ENCODE results near the gene PDE4B. TPM values are rescaled to one million over a fixed set of nuclear protein-coding genes. Genes with fewer than 3 reads are reported as not detected.

Gene PDE4B
- total and polyA plus RNA-seq, 7 experiments from 2014 or later, result 43.5 to 99.2 (median 46.7) TPM

GRCh38 chr1:66335859-66336640 lies 543.4 kb downstream of the PDE4B start:
- peak overlapping the region; percentile 97 to 100 (median 99) for H3K27ac Mint-ChIP-seq
- intact Hi-C loops (cut with micrococcal nuclease), result loop anchor here (1.0 to 10.0 kb wide), 17 partner anchors 9 to 1349 kb away; partner anchors contain the start of genes SLC35D1 (in 2 of the 2), GADD45A (in 1 of the 2), IL12RB2 (in 1 of the 2) and LEPR (in 1 of the 2)
- Histone ChIP-seq H3K27me3 (ENCODE audit: control insufficient read depth in 2 of 2, insufficient read depth in 2 of 2, low read length in 2 of 2) (no peaks in the 10 kb centered on the region), H3K9me3 (ENCODE audit: control insufficient read depth in 2 of 3, low read length in 3 of 3) (no peaks in the 10 kb centered on the region), H3K27ac (ENCODE audit: low read depth, low read length) (peak overlapping the region; percentile 92), H3K4me3 (ENCODE audit: low read length) (peak overlapping the region; percentile 86), H3K36me3 (ENCODE audit: control insufficient read depth in 2 of 3, insufficient read depth in 3 of 3, low read length in 3 of 3) (no peaks in the 10 kb centered on the region), H3K4me1 (ENCODE audit: control insufficient read depth in 2 of 2, insufficient read depth in 2 of 2, low read length in 2 of 2) (peaks cover 38 to 47% of the 10 kb centered on the region in 2 donors)
- H3K4me3 Mint-ChIP-seq, result peak overlapping the region; percentile 90 to 99 (median 98)
- no peaks in the 10 kb centered on the region for H3K9me3 Mint-ChIP-seq
- ATAC-seq (peak; percentile 90), DNase-seq (peak; percentile 36 to 87 (median 84))
- ChIA-PET CTCF (interaction anchor here (0.5 to 6.1 kb wide), 5 partner anchors 15 to 110 kb away, joined by 3 to 38 read pairs (median 4); no protein-coding TSS in a partner anchor), POLR2A (interaction anchor here (0.5 to 7.5 kb wide), 23 partner anchors 8 to 128 kb away, joined by 3 to 97 read pairs (median 4); no protein-coding TSS in a partner anchor)
- peaks cover 24 to 72% (median 54%) of the 10 kb centered on the region in 7 donors for H3K4me1 Mint-ChIP-seq
- peaks cover 0 to 54% (median 10%) of the 10 kb centered on the region in 5 donors for H3K36me3 Mint-ChIP-seq
- H3K27me3 Mint-ChIP-seq, result no peaks in the 10 kb centered on the region

GRCh38 chr1:66336641-66336990 lies 543.9 kb downstream of the PDE4B start:
- ChIA-PET POLR2A (interaction anchor here (0.5 to 7.5 kb wide), 19 partner anchors 7 to 128 kb away, joined by 3 to 97 read pairs (median 4); no protein-coding TSS in a partner anchor), CTCF (interaction anchor here (6.1 kb wide), 1 partner anchor 109 kb away, joined by 38 read pairs; no protein-coding TSS in a partner anchor)
- Histone ChIP-seq H3K4me3 (ENCODE audit: low read length) (peak overlapping the region; percentile 86), H3K36me3 (ENCODE audit: control insufficient read depth in 2 of 3, insufficient read depth in 3 of 3, low read length in 3 of 3) (no peaks in the 10 kb centered on the region), H3K27ac (ENCODE audit: low read depth, low read length) (peak overlapping the region; percentile 92), H3K4me1 (ENCODE audit: control insufficient read depth in 2 of 2, insufficient read depth in 2 of 2, low read length in 2 of 2) (peaks cover 43 to 50% of the 10 kb centered on the region in 2 donors), H3K9me3 (ENCODE audit: control insufficient read depth in 2 of 3, low read length in 3 of 3) (no peaks in the 10 kb centered on the region), H3K27me3 (ENCODE audit: control insufficient read depth in 2 of 2, insufficient read depth in 2 of 2, low read length in 2 of 2) (no peaks in the 10 kb centered on the region)
- H3K27me3 Mint-ChIP-seq, result no peaks in the 10 kb centered on the region
- ATAC-seq, result no peak
- no peaks in the 10 kb centered on the region for H3K9me3 Mint-ChIP-seq
- H3K4me3 Mint-ChIP-seq, result peak overlapping the region; percentile 90 to 99 (median 98)
- H3K36me3 Mint-ChIP-seq, result peaks cover 0 to 59% (median 10%) of the 10 kb centered on the region in 5 donors
- H3K27ac Mint-ChIP-seq, result peak overlapping the region; percentile 97 to 100 (median 99)
- intact Hi-C loops (cut with micrococcal nuclease), result loop anchor here (1.0 to 10.0 kb wide), 17 partner anchors 9 to 1348 kb away; partner anchors contain the start of genes SLC35D1 (in 2 of the 2), GADD45A (in 1 of the 2), IL12RB2 (in 1 of the 2) and LEPR (in 1 of the 2)
- H3K4me1 Mint-ChIP-seq, result peaks cover 28 to 75% (median 58%) of the 10 kb centered on the region in 7 donors
- no peak for DNase-seq

GRCh38 chr1:66337249-66337648 lies 544.6 kb downstream of the PDE4B start:
- H3K9me3 Mint-ChIP-seq, result no peaks in the 10 kb centered on the region
- no peaks in the 10 kb centered on the region for H3K27me3 Mint-ChIP-seq
- POLR2A ChIA-PET, result interaction anchor here (1.1 to 7.5 kb wide), 5 partner anchors 9 to 62 kb away, joined by 3 to 97 read pairs (median 19); no protein-coding TSS in a partner anchor
- Histone ChIP-seq H3K36me3 (ENCODE audit: control insufficient read depth in 2 of 3, insufficient read depth in 3 of 3, low read length in 3 of 3) (no peaks in the 10 kb centered on the region), H3K27me3 (ENCODE audit: control insufficient read depth in 2 of 2, insufficient read depth in 2 of 2, low read length in 2 of 2) (no peaks in the 10 kb centered on the region), H3K27ac (ENCODE audit: low read depth, low read length) (peak overlapping the region; percentile 92), H3K4me3 (ENCODE audit: low read length) (peak overlapping the region; percentile 86), H3K9me3 (ENCODE audit: control insufficient read depth in 2 of 3, low read length in 3 of 3) (no peaks in the 10 kb centered on the region), H3K4me1 (ENCODE audit: control insufficient read depth in 2 of 2, insufficient read depth in 2 of 2, low read length in 2 of 2) (peaks cover 46 to 52% of the 10 kb centered on the region in 2 donors)
- CTCF ChIA-PET, result interaction anchor here (6.1 kb wide), 1 partner anchor 109 kb away, joined by 38 read pairs; no protein-coding TSS in a partner anchor
- intact Hi-C loops (cut with micrococcal nuclease), result loop anchor here (1.0 to 10.0 kb wide), 11 partner anchors 8 to 1348 kb away; partner anchors contain the start of genes SLC35D1 (in 2 of the 2), GADD45A (in 1 of the 2), IL12RB2 (in 1 of the 2) and LEPR (in 1 of the 2)
- peak overlapping the region; percentile 97 to 100 (median 99) for H3K27ac Mint-ChIP-seq
- no peak for ATAC-seq
- peak overlapping the region; percentile 16 to 99 (median 97) for H3K4me3 Mint-ChIP-seq
- H3K36me3 Mint-ChIP-seq, result peaks cover 0 to 61% (median 10%) of the 10 kb centered on the region in 5 donors
- peaks cover 30 to 74% (median 60%) of the 10 kb centered on the region in 7 donors for H3K4me1 Mint-ChIP-seq
- no peak for DNase-seq

GRCh38 chr1:66339944-66340343 lies 547.2 kb downstream of the PDE4B start:
- no peaks in the 10 kb centered on the region for H3K27me3 ChIP-seq (ENCODE audit: control insufficient read depth in 2 of 2, insufficient read depth in 2 of 2, low read length in 2 of 2)
- H3K9me3 ChIP-seq (ENCODE audit: control insufficient read depth in 2 of 3, low read length in 3 of 3), result no peaks in the 10 kb centered on the region
- ChIA-PET POLR2A (interaction anchor here (0.9 to 1.0 kb wide), 2 partner anchors 95 to 96 kb away, joined by 3 read pairs; no protein-coding TSS in a partner anchor), CTCF (no interaction called here)
- H3K4me3 ChIP-seq (ENCODE audit: low read length), result peak overlapping the region; percentile 10
- DNase-seq (peak in 2 of 9 donors; percentile 18 to 30), ATAC-seq (no peak)
- H3K4me1 Mint-ChIP-seq, result peaks cover 45 to 89% (median 84%) of the 10 kb centered on the region in 7 donors
- H3K4me1 ChIP-seq (ENCODE audit: control insufficient read depth in 2 of 2, insufficient read depth in 2 of 2, low read length in 2 of 2), result peaks cover 58 to 62% of the 10 kb centered on the region in 2 donors
- no peaks in the 10 kb centered on the region for H3K27me3 Mint-ChIP-seq
- H3K36me3 Mint-ChIP-seq, result peaks cover 0 to 56% (median 10%) of the 10 kb centered on the region in 5 donors
- no peaks in the 10 kb centered on the region for H3K36me3 ChIP-seq (ENCODE audit: control insufficient read depth in 2 of 3, insufficient read depth in 3 of 3, low read length in 3 of 3)
- intact Hi-C loops (cut with micrococcal nuclease), result loop anchor here (1.0 to 10.0 kb wide), 13 partner anchors 8 to 1345 kb away; partner anchors contain the start of genes SLC35D1 (in 2 of the 2), GADD45A (in 1 of the 2), IL12RB2 (in 1 of the 2) and LEPR (in 1 of the 2)
- H3K27ac ChIP-seq (ENCODE audit: low read depth, low read length), result peak overlapping the region; percentile 1
- peak overlapping the region; percentile 43 to 92 (median 83) for H3K27ac Mint-ChIP-seq
- H3K9me3 Mint-ChIP-seq, result no peaks in the 10 kb centered on the region
- H3K4me3 Mint-ChIP-seq, result peak overlapping the region in 9 of 10 donors; percentile 34 to 83 (median 68)

- ChIA-PET POLR2A (interaction anchor here (0.8 to 3.3 kb wide), 5 partner anchors 10 to 40 kb away, joined by 3 to 16 read pairs (median 7); no protein-coding TSS in a partner anchor), CTCF (interaction anchor here (0.8 to 1.5 kb wide), 5 partner anchors 9 to 105 kb away, joined by 3 to 5 read pairs (median 3); no protein-coding TSS in a partner anchor)
- Histone ChIP-seq H3K9me3 (ENCODE audit: control insufficient read depth in 2 of 3, low read length in 3 of 3) (no peaks in the 10 kb centered on the region), H3K4me1 (ENCODE audit: control insufficient read depth in 2 of 2, insufficient read depth in 2 of 2, low read length in 2 of 2) (peaks cover 71 to 73% of the 10 kb centered on the region in 2 donors), H3K27me3 (ENCODE audit: control insufficient read depth in 2 of 2, insufficient read depth in 2 of 2, low read length in 2 of 2) (no peaks in the 10 kb centered on the region), H3K27ac (ENCODE audit: low read depth, low read length) (no peak overlapping the region), H3K36me3 (ENCODE audit: control insufficient read depth in 2 of 3, insufficient read depth in 3 of 3, low read length in 3 of 3) (no peaks in the 10 kb centered on the region), H3K4me3 (ENCODE audit: low read length) (peak overlapping the region; percentile 13)
- H3K4me1 Mint-ChIP-seq, result peaks cover 47 to 92% (median 84%) of the 10 kb centered on the region in 7 donors
- peak overlapping the region; percentile 18 to 88 (median 81) for H3K27ac Mint-ChIP-seq
- H3K9me3 Mint-ChIP-seq, result peaks cover 0 to 6% (median 0%) of the 10 kb centered on the region in 11 donors
- no peaks in the 10 kb centered on the region for H3K27me3 Mint-ChIP-seq
- peak overlapping the region in 9 of 10 donors; percentile 21 to 74 (median 57) for H3K4me3 Mint-ChIP-seq
- peaks cover 0 to 57% (median 11%) of the 10 kb centered on the region in 5 donors for H3K36me3 Mint-ChIP-seq
- ATAC-seq (no peak), DNase-seq (no peak)
- intact Hi-C loops (cut with micrococcal nuclease), result loop anchor here (1.0 to 5.0 kb wide), 2 partner anchors 8 to 1089 kb away; no protein-coding TSS in a partner anchor
Measured at GRCh38 chr1:66341446-66342089, 548.9 kb downstream of the PDE4B start.
